Measurements from ENCODE around the gene EDNRA.

DNA sequence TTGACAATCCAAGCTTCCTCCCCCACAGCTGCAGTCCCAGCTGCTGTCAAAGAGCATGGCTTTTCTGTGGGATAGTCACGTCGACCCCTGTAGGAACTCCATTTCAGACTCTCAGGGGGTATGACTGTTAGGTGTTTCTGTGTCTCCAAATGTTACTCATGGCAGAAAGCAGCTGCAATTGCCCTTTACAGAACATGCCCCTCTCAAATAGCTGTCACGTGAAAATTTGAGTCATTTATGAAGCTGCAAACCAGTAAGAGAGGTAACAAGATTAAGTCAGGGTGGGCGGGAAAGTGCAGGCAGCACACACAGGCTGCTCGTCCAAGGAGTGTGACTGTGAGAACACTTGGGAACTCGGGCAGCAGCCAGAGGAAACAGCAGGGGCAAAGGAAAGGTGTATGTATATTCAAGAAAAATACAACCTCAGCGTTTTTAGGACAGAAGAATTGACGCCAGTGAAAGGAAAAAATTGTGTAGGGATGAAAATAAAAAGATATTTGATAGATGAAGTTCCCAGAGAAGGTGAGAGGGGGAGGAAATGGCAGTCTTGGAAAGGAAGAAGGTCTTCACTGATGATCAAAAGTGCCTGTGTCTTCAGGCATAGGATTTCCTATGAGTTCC, 69.8 kb downstream of the EDNRA start:
- no peak for TF ChIP-seq EP300 (IDR thresholded peaks at IDR 0.05)
- TF ChIP-seq, protein P1, sequence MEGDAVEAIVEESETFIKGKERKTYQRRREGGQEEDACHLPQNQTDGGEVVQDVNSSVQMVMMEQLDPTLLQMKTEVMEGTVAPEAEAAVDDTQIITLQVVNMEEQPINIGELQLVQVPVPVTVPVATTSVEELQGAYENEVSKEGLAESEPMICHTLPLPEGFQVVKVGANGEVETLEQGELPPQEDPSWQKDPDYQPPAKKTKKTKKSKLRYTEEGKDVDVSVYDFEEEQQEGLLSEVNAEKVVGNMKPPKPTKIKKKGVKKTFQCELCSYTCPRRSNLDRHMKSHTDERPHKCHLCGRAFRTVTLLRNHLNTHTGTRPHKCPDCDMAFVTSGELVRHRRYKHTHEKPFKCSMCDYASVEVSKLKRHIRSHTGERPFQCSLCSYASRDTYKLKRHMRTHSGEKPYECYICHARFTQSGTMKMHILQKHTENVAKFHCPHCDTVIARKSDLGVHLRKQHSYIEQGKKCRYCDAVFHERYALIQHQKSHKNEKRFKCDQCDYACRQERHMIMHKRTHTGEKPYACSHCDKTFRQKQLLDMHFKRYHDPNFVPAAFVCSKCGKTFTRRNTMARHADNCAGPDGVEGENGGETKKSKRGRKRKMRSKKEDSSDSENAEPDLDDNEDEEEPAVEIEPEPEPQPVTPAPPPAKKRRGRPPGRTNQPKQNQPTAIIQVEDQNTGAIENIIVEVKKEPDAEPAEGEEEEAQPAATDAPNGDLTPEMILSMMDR (IDR thresholded peaks at IDR 0.05): no peak
